ENCODE measurements around the gene OR2T35. TPM values are rescaled to one million over a fixed set of nuclear protein-coding genes. Genes with fewer than 3 reads are reported as not detected.
"Not testable (repeated sequence)": the region's sequence is repeated elsewhere in the genome, so short reads cannot be mapped to it uniquely, and the experiment has no call there.

OR2T35 gene, protein sequence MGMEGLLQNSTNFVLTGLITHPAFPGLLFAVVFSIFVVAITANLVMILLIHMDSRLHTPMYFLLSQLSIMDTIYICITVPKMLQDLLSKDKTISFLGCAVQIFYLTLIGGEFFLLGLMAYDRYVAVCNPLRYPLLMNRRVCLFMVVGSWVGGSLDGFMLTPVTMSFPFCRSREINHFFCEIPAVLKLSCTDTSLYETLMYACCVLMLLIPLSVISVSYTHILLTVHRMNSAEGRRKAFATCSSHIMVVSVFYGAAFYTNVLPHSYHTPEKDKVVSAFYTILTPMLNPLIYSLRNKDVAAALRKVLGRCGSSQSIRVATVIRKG
- not detected for total RNA-seq

DNA sequence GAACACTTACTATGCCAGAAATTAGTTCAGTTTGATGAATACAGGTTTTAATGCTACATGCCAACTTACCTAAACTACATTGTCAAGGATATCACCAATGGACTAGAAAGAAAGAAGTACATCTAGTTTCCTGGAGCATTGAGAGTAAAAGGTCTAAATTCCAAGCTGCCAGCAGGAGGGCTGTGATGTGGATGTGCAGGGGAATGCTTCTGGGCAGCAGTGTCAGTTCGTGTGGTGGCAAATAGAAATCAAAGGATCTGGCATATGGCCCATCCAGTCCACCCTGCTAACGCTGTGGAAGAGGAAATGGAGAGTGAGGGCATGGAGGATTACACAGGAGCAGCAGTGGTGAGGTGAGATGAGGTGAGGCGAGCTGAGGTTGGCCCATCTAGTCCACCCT, at the start of gene OR2T35:
Gene OR2T35, minus strand, starts transcription at position 101 of the 400 bp plus-strand sequence. CDS start 6,020 bp downstream, outside the sequence.
- DNase-seq: not testable (repeated sequence)

DNA sequence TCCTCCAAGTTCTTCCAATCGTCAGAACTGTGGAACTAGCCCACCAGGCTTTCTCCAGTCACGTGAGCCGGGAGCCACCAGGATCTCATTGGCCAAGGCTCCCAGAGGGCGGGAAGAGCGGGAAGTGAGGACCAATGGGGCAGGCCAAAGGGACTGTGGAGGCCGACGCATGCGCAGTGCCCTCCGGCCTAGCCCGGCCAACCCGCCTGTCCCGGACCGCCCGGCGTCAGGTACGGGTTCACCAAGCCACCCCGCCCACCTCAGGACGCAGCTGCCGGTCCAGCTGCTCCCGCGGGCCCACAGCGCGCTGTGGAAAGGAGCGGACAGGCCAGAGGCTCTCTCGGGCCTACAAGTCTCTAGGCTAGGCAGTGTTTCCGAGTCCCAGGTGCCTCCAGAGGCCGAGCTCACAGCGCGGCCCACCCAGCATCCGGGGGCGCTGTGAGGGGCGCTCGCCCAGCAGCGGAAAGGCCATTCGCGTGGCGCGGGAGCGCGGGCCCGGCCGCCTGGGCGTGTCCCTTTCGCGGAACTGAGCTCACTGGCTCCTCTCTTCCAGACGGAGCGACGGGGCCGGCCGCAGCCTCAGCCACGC, 46.6 kb upstream of the OR2T35 start:
- no peak for DNase-seq

DNA sequence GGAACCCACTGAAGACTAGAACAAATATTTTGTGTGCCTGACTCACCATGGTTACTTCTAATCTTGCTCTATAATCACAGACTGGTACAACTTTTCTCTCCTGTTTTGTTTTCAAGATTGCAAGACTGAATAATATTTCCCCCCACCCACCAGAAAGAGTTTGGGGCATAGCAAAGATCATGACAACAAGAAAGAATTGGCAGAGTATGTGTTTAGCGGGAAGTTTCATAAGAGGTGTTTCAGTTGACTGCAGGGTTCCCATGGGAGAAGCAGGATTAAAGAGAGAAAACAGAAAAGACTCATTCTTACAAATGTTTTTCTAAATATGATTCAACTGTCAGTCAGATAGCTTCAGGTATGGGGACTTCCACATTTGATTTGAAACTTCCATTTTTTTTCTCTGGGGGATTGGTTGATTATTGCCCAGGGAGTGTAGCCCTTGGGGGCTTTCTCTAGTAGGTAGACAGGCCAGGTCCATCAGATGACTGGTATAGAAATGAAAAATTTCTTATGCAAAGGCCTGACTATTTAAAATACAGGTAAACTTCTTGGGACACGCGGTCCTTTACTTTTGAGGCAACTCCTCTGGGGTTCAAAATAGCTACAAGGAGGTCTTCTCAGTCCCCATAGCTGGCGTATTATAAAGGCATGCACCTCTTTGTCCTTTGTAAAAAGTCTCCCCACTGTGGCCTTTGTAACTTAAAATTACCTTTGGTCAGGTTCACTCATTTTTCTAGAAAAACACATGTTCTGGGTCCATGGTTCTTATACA, 43.6 kb upstream of the OR2T35 start:
- no peak for DNase-seq

DNA sequence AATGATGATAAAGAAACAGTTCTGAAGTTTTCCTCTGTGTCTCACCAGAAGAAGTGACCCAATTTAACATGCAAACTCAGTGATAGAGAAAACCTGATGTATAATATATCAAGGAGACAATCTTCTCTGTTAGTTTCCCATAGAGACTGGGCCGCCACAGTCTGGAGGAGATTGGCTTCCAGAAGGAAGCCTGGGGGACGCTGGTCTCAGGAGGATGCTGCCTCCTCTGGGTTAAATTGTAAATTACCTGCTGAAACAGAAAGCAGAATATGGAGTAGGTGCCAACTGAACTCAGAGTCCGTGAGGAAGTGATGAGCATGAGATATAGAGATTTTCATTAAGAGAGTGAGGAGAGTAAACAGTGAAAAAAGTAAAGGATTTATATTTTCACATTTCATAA, 41.7 kb upstream of the OR2T35 start:
- DNase-seq: no peak

DNA sequence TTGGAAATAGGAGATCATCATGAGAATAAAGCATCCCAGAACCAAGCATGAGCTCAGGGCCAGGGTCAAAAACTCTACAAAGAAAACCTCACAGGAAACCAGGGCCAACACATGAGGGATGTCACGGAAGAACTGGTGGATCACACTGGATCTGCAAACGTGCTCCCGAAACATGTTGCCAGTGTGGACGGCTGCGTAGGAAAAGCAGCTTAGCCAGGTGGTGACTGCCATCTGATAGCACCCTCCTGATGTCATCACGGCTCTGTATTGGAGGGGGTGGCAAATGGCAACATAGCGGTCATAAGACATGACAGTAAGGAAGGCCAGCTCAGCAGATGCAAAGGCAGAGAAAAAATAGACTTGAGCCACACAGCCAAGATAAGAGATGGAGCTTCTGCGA, 36.6 kb upstream of the OR2T35 start:
- DNase-seq: no peak

DNA sequence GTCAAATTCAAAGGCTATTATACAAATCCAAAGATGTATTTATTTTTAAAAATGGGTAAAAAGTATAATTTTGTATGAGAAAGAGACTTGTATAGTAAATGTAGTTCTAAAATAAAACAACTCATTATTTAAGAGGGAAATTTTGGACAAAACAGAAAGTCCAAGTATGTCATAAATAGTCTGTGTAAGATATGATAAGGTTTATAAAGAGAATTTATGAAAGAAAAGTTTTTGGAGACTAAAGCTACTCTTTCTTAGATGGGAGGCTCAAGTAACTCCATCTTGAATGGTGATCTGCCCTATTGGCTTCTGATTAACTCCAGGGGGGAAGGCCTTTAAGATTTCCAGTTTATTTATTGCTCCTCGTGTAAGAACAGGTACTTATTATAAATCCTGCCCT, 24.9 kb upstream of the OR2T35 start:
- no peak for DNase-seq

DNA sequence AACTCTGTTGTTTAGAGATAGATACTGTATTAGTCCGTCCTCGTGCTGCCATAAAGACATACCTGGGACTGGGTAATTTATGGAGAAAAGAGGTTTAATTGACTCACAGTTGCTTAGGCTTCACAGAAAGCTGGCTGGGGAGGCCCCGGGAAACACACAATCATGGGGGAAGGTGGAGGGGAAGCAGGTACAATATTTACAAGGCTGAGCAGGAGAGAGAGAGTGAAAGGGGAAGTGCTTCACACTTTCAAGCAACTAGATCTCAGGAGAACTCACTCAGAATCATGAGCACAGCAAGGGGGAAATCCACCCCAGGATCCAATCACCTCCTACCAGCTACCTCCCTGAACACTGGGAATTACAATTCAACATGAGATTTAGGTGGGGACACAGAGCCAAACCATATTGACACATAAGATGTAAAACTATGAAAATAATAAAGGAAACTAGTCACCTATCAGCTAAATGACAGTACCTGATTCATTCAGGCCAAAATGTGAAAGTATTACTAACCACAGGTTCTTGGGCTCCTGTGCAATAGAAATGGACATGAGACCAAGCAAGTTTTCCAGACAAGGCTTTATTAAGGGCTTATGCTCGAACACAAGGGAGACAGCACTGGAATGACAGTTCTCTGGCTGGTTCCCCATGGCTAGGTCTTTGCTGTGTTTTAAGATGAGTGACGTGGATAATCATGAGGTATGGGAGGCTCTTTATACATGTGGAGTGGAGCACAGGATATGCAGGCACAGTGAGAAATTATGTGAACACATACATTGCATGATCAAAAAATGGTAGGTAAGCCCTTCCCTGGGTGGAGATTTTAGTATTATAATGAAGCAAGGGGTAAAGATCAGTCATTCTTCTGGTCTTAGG, 18.6 kb upstream of the OR2T35 start:
- not testable (repeated sequence) for DNase-seq

DNA sequence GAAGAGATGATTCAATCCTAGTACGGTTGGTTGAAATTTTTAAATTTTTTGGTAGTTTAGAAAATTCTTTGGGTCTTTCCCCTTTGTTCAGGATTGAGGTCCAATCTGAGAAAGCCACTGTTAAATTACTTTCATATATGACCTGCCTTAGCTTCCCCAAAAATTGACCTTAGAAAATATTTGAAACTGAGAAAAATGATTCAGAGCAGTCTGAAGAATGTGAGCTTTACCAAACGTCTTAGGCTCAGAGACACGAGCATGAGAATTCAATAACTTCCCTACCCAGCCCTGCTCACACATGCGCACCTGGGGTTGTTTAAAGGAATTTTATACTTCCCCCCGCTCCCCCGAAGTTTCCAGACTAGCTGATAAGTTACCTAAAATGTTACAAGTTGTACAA, 11.7 kb upstream of the OR2T35 start:
- DNase-seq: not testable (repeated sequence)

DNA sequence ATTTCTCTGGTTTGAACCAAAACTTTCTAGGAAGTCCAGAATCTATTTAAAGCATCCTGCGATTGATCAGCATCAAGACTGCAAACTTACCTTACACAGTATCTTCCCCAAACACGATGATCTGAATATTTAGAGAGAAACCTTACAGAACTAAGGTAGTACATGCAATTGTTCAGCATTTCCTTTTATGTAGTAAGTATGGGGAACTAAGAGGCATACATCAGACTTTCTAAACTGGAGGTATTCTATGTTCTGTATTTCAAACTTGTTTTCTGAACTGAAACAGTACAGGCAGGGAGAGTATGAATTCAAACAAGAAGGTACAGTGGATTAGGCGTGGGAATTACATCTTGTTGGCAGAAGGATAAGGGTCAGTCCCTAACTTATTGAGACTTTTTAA, 10.3 kb upstream of the OR2T35 start, which contains the start of gene OR2T27:
Gene OR2T27, minus strand, starts transcription at position 175 of the 400 bp plus-strand sequence. CDS start 4,644 bp downstream, outside the sequence.
- DNase-seq: not testable (repeated sequence)

DNA sequence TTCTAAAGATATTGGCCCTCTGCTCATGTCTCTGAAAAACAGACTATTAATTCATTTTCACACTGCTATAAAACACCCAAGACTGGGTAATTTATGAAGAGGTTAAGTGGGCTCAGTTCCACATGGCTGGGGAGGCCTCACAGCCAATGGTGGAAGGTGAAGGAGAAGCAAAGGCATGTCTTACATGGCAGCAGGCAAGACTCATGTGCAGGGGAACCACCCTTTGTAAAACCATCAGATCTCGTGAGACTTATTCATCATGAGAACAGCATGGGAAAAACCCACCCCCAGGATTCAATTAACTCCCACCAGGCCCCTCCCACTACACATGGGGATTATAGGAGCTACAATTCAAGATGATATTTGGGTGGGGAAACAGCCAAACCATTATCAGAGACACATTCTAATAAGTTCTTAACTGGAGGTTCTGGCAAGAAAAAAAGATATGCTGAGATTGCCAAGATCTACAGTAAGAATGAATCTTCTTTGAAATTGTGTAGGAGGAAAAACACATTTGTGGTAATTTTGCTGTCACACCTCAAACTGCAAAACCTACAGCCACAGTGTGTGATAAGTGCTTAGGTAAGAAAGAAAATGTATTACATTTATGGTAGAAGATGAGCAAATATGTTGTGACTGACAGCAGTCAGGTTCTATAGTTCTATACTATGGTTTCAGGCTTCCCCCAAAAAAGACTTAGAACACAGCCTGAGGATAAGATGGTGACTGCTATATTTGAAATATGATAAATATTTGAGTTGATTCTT, 3.9 kb upstream of the OR2T35 start:
- not testable (repeated sequence) for DNase-seq

DNA sequence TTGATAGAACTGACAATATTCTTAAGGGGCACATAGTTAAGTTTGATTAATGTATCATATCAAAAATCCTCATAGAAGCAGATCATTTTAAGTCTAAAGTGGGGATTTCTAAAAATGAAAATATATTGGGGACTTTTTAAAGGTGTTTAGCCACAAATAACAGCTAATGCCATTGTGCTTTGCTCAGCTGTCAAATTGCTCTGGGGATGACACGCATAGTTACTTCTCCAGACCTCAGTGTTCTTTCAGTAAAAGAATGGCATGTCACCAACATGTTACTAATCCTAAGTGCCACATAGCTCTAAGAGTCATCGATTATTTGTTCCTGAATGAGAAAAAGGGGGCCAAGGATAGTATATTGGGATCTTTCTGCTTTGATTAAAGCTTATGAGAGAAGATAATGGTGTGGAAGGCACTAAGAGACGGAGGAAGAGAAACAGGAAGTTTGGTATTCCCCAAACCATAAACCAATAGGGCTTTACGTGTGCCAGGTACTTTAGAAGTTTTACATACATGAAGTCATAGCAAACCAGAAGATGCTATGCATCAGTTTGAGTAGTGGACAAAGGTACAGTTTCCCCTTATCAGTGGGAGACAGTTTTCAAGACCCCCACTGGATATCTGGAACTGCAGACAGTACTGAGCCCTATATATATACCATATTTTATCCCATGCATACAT, 2.0 kb downstream of the OR2T35 start:
- DNase-seq: not testable (repeated sequence)

DNA sequence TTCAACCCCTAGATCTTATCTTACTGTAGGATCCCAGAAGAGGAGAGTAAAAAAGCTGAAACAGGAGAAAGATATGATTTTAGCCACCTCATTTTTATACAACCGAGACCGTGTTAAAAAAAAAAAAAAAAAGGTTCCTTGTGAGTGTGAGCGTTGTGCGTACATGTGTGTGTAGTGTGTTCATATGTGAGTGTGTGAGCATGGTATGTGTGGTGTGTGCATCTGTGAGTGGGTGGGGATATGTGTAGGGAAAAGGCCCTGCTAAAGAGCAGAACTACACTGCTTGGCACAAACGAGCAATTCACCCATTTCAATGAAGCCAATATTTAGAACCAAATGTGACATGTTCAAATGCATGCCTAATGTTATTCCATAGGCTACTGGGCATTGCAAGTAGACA, 3.5 kb downstream of the OR2T35 start:
- DNase-seq: not testable (repeated sequence)

DNA sequence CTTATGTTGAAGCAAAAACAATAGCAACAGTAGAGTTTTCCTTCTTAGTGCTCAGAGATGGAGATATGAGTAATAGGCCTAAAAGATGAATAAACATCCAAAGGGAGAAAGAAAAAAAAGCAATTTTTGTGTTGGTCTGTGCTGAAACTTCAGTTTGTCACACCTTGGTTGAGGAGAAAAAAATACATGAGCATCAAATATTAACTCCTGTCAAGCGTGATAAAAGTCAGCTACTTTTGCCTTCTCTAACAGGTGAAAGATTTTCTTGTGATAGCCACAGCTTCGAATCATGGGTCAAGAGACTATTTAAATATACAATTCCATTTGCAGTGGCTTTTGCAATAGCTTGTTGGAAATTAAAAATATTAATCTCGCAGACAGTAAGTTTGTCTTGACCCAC, 4.2 kb downstream of the OR2T35 start:
- DNase-seq: not testable (repeated sequence)

DNA sequence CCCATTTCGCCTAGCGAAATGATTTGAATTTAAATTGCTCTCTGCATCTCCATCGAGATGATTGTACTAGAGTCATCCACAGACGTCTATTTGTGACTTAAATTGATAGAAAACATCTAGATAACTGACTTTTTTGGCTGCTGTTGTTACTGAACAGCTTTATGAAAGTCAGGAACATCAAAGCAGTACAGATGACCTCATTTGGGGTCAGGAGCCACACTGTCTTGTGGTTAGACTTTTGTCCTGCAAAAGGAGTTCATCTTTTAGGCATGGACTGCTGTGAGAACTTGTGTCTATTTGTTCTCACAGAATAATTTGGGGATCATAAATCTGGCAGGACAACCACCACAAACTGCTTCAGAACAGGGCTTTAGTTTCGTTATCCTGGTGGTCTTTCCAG, 5.4 kb downstream of the OR2T35 start:
- DNase-seq: not testable (repeated sequence)

DNA sequence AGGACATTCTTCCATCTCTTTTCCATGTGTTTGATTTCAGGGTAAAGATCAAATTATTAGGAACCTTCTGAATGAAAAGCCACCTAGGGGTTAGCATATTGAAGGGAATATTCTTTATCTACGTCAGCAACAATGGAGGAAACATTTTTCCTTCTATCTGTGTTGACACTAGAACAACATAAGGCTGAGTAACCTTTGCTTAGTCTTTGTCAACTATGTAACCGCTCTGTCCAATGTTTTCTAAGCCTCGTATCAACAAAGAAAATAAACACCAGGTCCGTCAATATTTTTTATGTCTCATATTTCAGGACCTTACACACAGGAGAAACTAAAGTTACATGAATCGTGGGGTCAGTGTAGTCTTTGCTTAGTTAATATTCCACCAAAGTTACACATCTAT, 8.5 kb downstream of the OR2T35 start:
- not testable (repeated sequence) for DNase-seq

DNA sequence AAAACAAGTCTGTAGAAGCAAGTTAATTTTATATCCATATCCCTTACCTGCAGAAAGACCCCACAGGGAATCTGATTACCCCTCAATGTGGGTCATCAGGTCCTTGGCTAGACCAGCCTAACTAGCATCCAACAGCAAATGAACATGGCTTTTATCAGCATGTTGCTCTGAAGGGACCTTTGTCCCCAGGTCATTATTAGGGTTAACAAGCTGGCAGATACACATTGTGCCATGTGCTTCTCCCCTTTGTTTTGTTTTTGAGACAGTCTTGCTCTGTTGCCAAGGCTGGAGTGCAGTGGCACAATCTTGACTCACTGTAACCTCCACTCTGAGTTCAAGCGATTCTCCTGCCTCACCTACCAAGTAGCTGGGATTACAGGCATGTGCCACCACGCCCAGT, 10.1 kb downstream of the OR2T35 start, which contains the start of gene OR2T11:
Gene OR2T11, minus strand, starts transcription at position 101 of the 400 bp plus-strand sequence. CDS start 7,963 bp downstream, outside the sequence.
- DNase-seq: not testable (repeated sequence)

DNA sequence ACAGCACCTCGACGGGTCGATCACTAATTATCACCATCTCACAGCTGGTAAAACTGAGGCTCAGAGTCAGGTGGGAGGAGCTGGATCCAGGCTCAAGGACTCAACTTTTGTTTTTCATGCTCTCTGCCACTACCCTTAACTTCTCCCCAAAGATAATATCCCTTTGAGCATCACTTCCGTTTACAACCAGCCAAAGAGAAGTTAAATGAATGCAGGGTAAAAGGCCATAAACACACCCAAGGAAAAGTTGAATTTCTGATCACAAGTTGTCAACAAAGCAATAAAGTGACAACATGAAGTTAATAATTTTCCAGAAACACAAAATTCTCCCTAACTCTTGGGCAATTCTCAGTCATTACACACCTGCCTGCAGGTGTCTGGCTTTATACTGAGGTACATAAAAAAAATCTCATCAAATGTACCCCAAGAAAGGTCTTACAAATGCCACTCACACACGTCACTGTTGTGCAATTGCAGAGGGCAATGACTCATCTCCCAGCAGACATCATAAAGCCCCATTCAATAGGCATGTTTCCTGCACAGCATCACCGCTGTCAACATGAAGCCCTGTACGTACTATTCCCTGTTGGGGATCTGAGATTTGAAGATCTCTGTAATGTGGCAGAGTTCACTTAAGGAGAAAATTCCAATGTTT, 13.6 kb downstream of the OR2T35 start:
- no peak for DNase-seq

DNA sequence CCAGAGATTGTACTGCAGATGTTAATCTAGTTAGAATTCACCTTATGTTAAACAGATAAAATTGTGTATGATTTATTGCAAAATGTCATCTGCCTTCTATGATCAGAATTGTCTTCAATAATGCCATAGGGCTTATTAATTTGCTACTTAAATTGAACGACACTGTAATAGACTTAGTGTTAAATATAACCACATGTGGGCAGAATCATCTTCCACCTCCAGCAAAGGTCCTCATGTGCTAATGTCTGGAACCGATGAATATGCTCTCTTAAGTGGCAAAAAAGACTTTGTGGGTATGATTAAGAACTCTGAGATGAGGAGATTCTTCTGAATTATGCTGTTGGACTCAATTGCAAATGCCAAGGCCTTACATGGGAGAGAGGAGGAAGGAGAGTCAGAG, 14.5 kb downstream of the OR2T35 start:
- no peak for DNase-seq

DNA sequence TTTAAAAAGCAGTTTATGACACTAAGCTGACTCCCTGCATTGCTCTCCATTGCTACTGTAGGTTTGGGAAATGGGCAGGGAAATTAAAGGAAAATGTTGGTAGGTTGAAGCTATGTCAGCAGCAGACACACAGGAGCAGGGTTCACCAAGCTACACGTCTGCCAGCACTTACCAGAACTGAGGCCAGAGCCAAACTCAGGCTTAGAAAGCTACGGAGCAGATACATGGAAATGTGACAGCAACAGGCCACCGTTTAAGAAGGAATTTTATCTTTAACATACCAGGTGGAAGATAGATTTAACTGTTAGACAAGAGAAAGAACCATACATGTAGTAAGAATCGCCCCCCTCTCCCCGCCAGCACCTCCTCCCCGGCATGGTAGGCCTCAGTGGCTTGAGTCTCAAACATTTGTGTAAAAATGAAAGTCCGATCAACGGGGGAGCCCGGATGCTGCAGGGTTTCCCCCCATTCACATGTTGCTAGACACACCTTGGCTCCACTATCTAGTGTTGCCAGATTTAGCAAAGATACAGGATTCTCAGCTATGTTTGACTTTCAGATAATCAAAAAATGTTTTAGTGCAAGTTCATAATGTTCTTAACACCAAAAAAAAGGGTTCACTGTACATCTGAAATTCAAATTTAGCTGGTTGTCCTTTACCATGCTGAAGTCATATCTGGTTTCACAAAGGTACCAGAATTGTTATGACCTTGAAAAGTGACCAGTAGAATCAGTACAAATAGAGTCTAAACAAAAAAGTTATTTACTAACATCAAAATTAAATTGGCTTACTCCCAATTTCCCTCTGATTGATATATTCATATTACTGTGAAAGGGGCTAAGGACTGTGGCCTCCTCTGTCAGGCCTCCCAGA, 16.9 kb downstream of the OR2T35 start:
- DNase-seq: no peak
